Measurements from ENCODE around the gene KRTAP10-10.

DNA sequence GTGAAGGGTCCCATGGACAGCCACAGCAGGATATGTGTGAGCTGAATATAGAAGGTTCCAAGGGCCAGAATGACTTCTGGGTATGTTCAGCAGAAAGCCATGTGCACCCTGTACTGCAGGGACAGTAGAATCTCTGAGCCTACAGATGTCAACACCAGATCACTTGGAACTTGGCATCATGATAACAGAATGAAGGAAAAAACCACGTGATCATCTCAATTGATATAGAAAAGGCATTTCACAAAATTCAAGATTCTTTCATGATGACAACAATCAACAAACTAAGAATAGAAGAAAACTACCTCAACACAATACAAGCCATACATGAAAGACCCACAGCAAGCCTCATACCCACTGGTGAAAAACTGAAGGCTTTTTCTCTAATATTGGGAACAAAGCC is 30.5 kb downstream of the KRTAP10-10 start:
- TF ChIP-seq POLR2A (IDR thresholded peaks at IDR 0.05): no peak
- TF ChIP-seq CTCF (IDR thresholded peaks at IDR 0.05 in 8 of 11, conservative IDR thresholded peaks at IDR 0.05 in 3 of 11): no peak
- TF ChIP-seq POLR2AphosphoS5 (IDR thresholded peaks at IDR 0.05): no peak
